Fibroblast of skin of right biceps (primary cell): ENCODE results near the gene TMEM200B.
"Not testable (repeated sequence)": the region's sequence is repeated elsewhere in the genome, so short reads cannot be mapped to it uniquely, and the experiment has no call there.

Experiments used
- DNase-seq: peaks from one replicate; pipeline ENCODE4 v3.0.0-alpha.2; 2013

Gene TMEM200B

GRCh38 chr1:29105822-29106221 is 17.9 kb downstream of the TMEM200B start:
- DNase-seq: no peak

- no peak for DNase-seq
These were observed 23.2 kb downstream of the TMEM200B start for GRCh38 chr1:29100487-29100886.

- no peak for DNase-seq
These were observed 24.4 kb downstream of the TMEM200B start for GRCh38 chr1:29099286-29099685.

- DNase-seq: no peak
These were observed 27.3 kb downstream of the TMEM200B start for GRCh38 chr1:29096231-29096886.

- DNase-seq: no peak
These were observed 28.7 kb downstream of the TMEM200B start for GRCh38 chr1:29094954-29095353.

- DNase-seq: no peak
These were observed 29.3 kb downstream of the TMEM200B start for GRCh38 chr1:29094433-29094832.

- not testable (repeated sequence) for DNase-seq
These were observed 31.0 kb downstream of the TMEM200B start for GRCh38 chr1:29092704-29093103.

- DNase-seq: no peak
These were observed 32.6 kb downstream of the TMEM200B start for GRCh38 chr1:29090937-29091618.

- DNase-seq: no peak
These were observed 39.5 kb downstream of the TMEM200B start for GRCh38 chr1:29084196-29084521.

GRCh38 chr1:29083317-29084195 is 40.1 kb downstream of the TMEM200B start:
- no peak for DNase-seq

- no peak for DNase-seq
These were observed 41.2 kb downstream of the TMEM200B start for GRCh38 chr1:29082519-29082918.

GRCh38 chr1:29081201-29081600 is 42.5 kb downstream of the TMEM200B start:
- DNase-seq: no peak

- DNase-seq: not testable (repeated sequence)
These were observed 43.6 kb downstream of the TMEM200B start for GRCh38 chr1:29079916-29080629.

- DNase-seq: no peak
These were observed 46.5 kb downstream of the TMEM200B start for GRCh38 chr1:29077155-29077554.
